Activated CD4-positive, alpha-beta T cell treated with anti-CD3 and anti-CD28 coated beads for 24 hours (primary cell): ENCODE data around the gene PCSK7.

Experiments used
- DNase-seq, 2 donors: peaks; one replicate each; pipeline ENCODE4 v3.0.0-alpha.2; 2020; ENCODE audit warnings: low read depth in 2 of 2

PCSK7 gene

GRCh38 chr11:117199053-117199915, 32.6 kb downstream of the PCSK7 start, which contains the start of gene TAGLN:
TSS of gene TAGLN (plus strand) at chr11:117199370. CDS start at chr11:117203014, 3,644 bp downstream.
- DNase-seq, result no peak

- no peak for DNase-seq
Measured at GRCh38 chr11:117198613-117199012, 33.3 kb downstream of the PCSK7 start.

GRCh38 chr11:117197516-117198456, 34.1 kb downstream of the PCSK7 start:
- DNase-seq, result no peak

- no peak for DNase-seq
Measured at GRCh38 chr11:117197006-117197405, 34.9 kb downstream of the PCSK7 start.

GRCh38 chr11:117195761-117196160, 36.1 kb downstream of the PCSK7 start:
- no peak for DNase-seq

- no peak for DNase-seq
Measured at GRCh38 chr11:117195258-117195657, 36.6 kb downstream of the PCSK7 start.

- no peak for DNase-seq
Measured at GRCh38 chr11:117194267-117194666, 37.6 kb downstream of the PCSK7 start.

GRCh38 chr11:117193130-117194020, 38.5 kb downstream of the PCSK7 start:
- DNase-seq, result no peak

GRCh38 chr11:117192401-117192875, 39.4 kb downstream of the PCSK7 start:
- DNase-seq, result no peak

GRCh38 chr11:117191680-117192400, 40.0 kb downstream of the PCSK7 start:
- DNase-seq, result no peak

GRCh38 chr11:117189941-117190544, 41.8 kb downstream of the PCSK7 start:
- DNase-seq, result no peak

GRCh38 chr11:117189191-117189940, 42.5 kb downstream of the PCSK7 start:
- DNase-seq, result no peak

GRCh38 chr11:117188620-117189081, 43.2 kb downstream of the PCSK7 start:
- DNase-seq, result no peak

GRCh38 chr11:117187799-117188481, 43.9 kb downstream of the PCSK7 start:
- DNase-seq, result no peak

GRCh38 chr11:117187428-117187798, 44.5 kb downstream of the PCSK7 start:
- no peak for DNase-seq

GRCh38 chr11:117187007-117187406, 44.9 kb downstream of the PCSK7 start:
- no peak for DNase-seq

- no peak for DNase-seq
Measured at GRCh38 chr11:117186431-117186761, 45.5 kb downstream of the PCSK7 start.

GRCh38 chr11:117185736-117186430, 46.0 kb downstream of the PCSK7 start:
- DNase-seq, result no peak
